PC-9 (cell line): ENCODE results near the gene CRABP2.

Source experiments
- CTCF ChIP-seq: fragments of 200-600 bp; sonication (generic); conservative IDR thresholded peaks from 2 replicates; pipeline ENCODE4 v1.6.1; 2017; ENCODE audit warnings: mixed run types, antibody characterized with exemption, mild to moderate bottlenecking, moderate library complexity
- EZH2 ChIP-seq: fragments of 200-600 bp; sonication (generic); IDR thresholded peaks from 2 replicates; pipeline ENCODE4 v1.8.0; 2017; ENCODE audit warnings: antibody characterized with exemption, low read depth

- TF ChIP-seq CTCF (no peak), EZH2 (no peak)
These were observed 41.2 kb downstream of the CRABP2 start for GRCh38 chr1:156664046-156664766.
